Stimulated activated effector memory CD8-positive, alpha-beta T cell treated with anti-CD3 and anti-CD28 coated beads, Interleukin-12 subunit alpha, Interleukin-12 subunit beta, amount 100 ng/mL, for 72 hours (primary cell): Measurements from ENCODE around the gene PEAK3.

Source experiments
- ATAC-seq: fragments of 150-1000 bp; cut with Tn5 transposase; 2 replicates; pipeline ENCODE4 v1.10.0; 2021
- DNase-seq, 2 donors: peaks; one replicate each; pipeline ENCODE4 v3.0.0; 2021 to 2022; ENCODE audit warnings: low spot score in 2 of 2
- H3K27ac Mint-ChIP-seq: one replicate; pipeline ENCODE4 v1.8.0; 2022; ENCODE audit warnings: mild to moderate bottlenecking, mixed read lengths
- H3K36me3 Mint-ChIP-seq: one replicate; pipeline ENCODE4 v1.8.0; 2022; ENCODE audit warnings: mild to moderate bottlenecking, mixed read lengths
- H3K4me1 Mint-ChIP-seq: one replicate; pipeline ENCODE4 v1.8.0; 2022; ENCODE audit warnings: mixed read lengths
- H3K4me3 Mint-ChIP-seq: one replicate; pipeline ENCODE4 v1.8.0; 2022; ENCODE audit warnings: mild to moderate bottlenecking, mixed read lengths
- H3K9me3 Mint-ChIP-seq: one replicate; pipeline ENCODE4 v1.8.0; 2022; ENCODE audit warnings: mixed read lengths

The PEAK3 gene

GRCh38 chr19:2305452-2306280 is 23.7 kb upstream of the PEAK3 start:
- Mint-ChIP-seq H3K4me3 (no peak overlapping the region), H3K9me3 (no peaks in the 10 kb centered on the region), H3K27ac (no peak overlapping the region), H3K36me3 (no peaks in the 10 kb centered on the region), H3K4me1 (peaks cover 18% of the 10 kb centered on the region)
- ATAC-seq (no peak), DNase-seq (no peak)

- H3K27ac Mint-ChIP-seq: peak overlapping the region; percentile 52
These were observed 21.3 kb upstream of the PEAK3 start for GRCh38 chr19:2303211-2303798.

GRCh38 chr19:2302319-2303210 is 20.6 kb upstream of the PEAK3 start:
- ATAC-seq: peak; percentile 49
- DNase-seq: no peak
- Mint-ChIP-seq H3K9me3 (no peaks in the 10 kb centered on the region), H3K27ac (peak overlapping the region; percentile 52), H3K4me1 (peaks cover 7% of the 10 kb centered on the region), H3K4me3 (peak overlapping the region; percentile 34), H3K36me3 (no peaks in the 10 kb centered on the region)

More at GRCh38 chr19:2303211-2303798, 21.3 kb upstream of the PEAK3 start:
- Mint-ChIP-seq H3K4me3 (peak overlapping the region; percentile 34), H3K9me3 (no peaks in the 10 kb centered on the region), H3K36me3 (no peaks in the 10 kb centered on the region), H3K4me1 (peaks cover 8% of the 10 kb centered on the region)
- DNase-seq: no peak
- ATAC-seq: no peak

GRCh38 chr19:2300533-2300932 is 18.6 kb upstream of the PEAK3 start:
- H3K9me3 Mint-ChIP-seq: no peaks in the 10 kb centered on the region
- no peak for ATAC-seq
- H3K36me3 Mint-ChIP-seq: no peaks in the 10 kb centered on the region
- no peak overlapping the region for H3K4me3 Mint-ChIP-seq
- H3K4me1 Mint-ChIP-seq: peaks cover 7% of the 10 kb centered on the region
- no peak for DNase-seq
- H3K27ac Mint-ChIP-seq: no peak overlapping the region

- Mint-ChIP-seq H3K9me3 (no peaks in the 10 kb centered on the region), H3K4me3 (no peak overlapping the region), H3K36me3 (peaks cover 15% of the 10 kb centered on the region), H3K4me1 (peaks cover 6% of the 10 kb centered on the region), H3K27ac (no peak overlapping the region)
- DNase-seq (no peak), ATAC-seq (no peak)
These were observed 14.2 kb upstream of the PEAK3 start for GRCh38 chr19:2296141-2296540.

GRCh38 chr19:2294687-2295335 is 12.8 kb upstream of the PEAK3 start:
- peaks cover 15% of the 10 kb centered on the region for H3K36me3 Mint-ChIP-seq

GRCh38 chr19:2291185-2291751 is 9.3 kb upstream of the PEAK3 start:
- ATAC-seq (no peak), DNase-seq (no peak)
- peaks cover 29% of the 10 kb centered on the region for H3K4me1 Mint-ChIP-seq
- no peaks in the 10 kb centered on the region for H3K9me3 Mint-ChIP-seq
- peak overlapping the region; percentile 77 for H3K4me3 Mint-ChIP-seq
- no peak overlapping the region for H3K27ac Mint-ChIP-seq
- peaks cover 23% of the 10 kb centered on the region for H3K36me3 Mint-ChIP-seq

More at GRCh38 chr19:2294687-2295335, 12.8 kb upstream of the PEAK3 start:
- ATAC-seq: no peak
- H3K4me1 Mint-ChIP-seq: peaks cover 10% of the 10 kb centered on the region
- H3K27ac Mint-ChIP-seq: no peak overlapping the region
- DNase-seq: no peak
- H3K4me3 Mint-ChIP-seq: no peak overlapping the region
- no peaks in the 10 kb centered on the region for H3K9me3 Mint-ChIP-seq

GRCh38 chr19:2290441-2291184 is 8.6 kb upstream of the PEAK3 start:
- ATAC-seq (peak; percentile 38), DNase-seq (no peak)
- H3K9me3 Mint-ChIP-seq: no peaks in the 10 kb centered on the region
- peak overlapping the region; percentile 77 for H3K4me3 Mint-ChIP-seq
- H3K36me3 Mint-ChIP-seq: peaks cover 23% of the 10 kb centered on the region
- H3K4me1 Mint-ChIP-seq: peaks cover 29% of the 10 kb centered on the region
- no peak overlapping the region for H3K27ac Mint-ChIP-seq

GRCh38 chr19:2289714-2290435 is 7.9 kb upstream of the PEAK3 start:
- Mint-ChIP-seq H3K4me1 (peaks cover 29% of the 10 kb centered on the region), H3K27ac (peak overlapping the region; percentile 94), H3K9me3 (no peaks in the 10 kb centered on the region), H3K4me3 (peak overlapping the region; percentile 77), H3K36me3 (peaks cover 23% of the 10 kb centered on the region)
- DNase-seq (peak in 1 of 2 donors; percentile 71), ATAC-seq (peak; percentile 79)

GRCh38 chr19:2288818-2289713 is 7.1 kb upstream of the PEAK3 start:
- Mint-ChIP-seq H3K9me3 (no peaks in the 10 kb centered on the region), H3K27ac (peak overlapping the region; percentile 94), H3K4me1 (peaks cover 27% of the 10 kb centered on the region), H3K4me3 (peak overlapping the region; percentile 77), H3K36me3 (peaks cover 24% of the 10 kb centered on the region)
- DNase-seq (no peak), ATAC-seq (peak; percentile 22)

GRCh38 chr19:2288338-2288817 is 6.4 kb upstream of the PEAK3 start:
- Mint-ChIP-seq H3K4me1 (peaks cover 22% of the 10 kb centered on the region), H3K27ac (peak overlapping the region; percentile 94), H3K36me3 (peaks cover 27% of the 10 kb centered on the region), H3K9me3 (no peaks in the 10 kb centered on the region), H3K4me3 (peak overlapping the region; percentile 77)
- ATAC-seq (no peak), DNase-seq (no peak)

GRCh38 chr19:2287585-2288337 is 5.8 kb upstream of the PEAK3 start:
- DNase-seq (no peak), ATAC-seq (no peak)
- Mint-ChIP-seq H3K4me1 (peaks cover 26% of the 10 kb centered on the region), H3K9me3 (no peaks in the 10 kb centered on the region), H3K4me3 (peak overlapping the region; percentile 77), H3K27ac (peak overlapping the region; percentile 94), H3K36me3 (peaks cover 23% of the 10 kb centered on the region)
